K562 (cell line): ENCODE measurements around the gene TOM1. TPM values are rescaled to one million over a fixed set of nuclear protein-coding genes. Genes with fewer than 3 reads are reported as not detected.
A peak's percentile ranks its signal among the peaks of the same experiment; 100 is the strongest.

Source experiments
- EZH2 ChIP-seq: IDR thresholded peaks from 2 replicates; pipeline ENCODE4 v1.6.1; 2012; ENCODE audit warnings: low read depth, mild to moderate bottlenecking, inconsistent platforms, low read length, borderline replicate concordance
- GTF2B ChIP-seq: IDR thresholded peaks from 2 replicates; pipeline ENCODE4 v1.6.1; 2011; ENCODE audit not compliant: insufficient read length; ENCODE audit errors: extremely low read depth
- KDM5B ChIP-seq: fragments of 200-600 bp; sonication (generic); IDR thresholded peaks from 2 replicates; pipeline ENCODE4 v1.6.1; 2012; ENCODE audit warnings: low read depth, mild to moderate bottlenecking, moderate library complexity, low read length, control low read depth, inconsistent platforms; ENCODE audit not compliant: insufficient replicate concordance
- KLF1 ChIP-seq: fragments of 450-650 bp; IDR thresholded peaks from 2 replicates; pipeline ENCODE4 v1.6.1; 2016; ENCODE audit warnings: missing genetic modification characterization, missing compliant biosample characterization
- PATZ1 ChIP-seq: fragments of 250-450 bp; sonication (Bioruptor Pico); IDR thresholded peaks from 2 replicates; pipeline ENCODE4 v1.5.0; 2020; ENCODE audit warnings: mild to moderate bottlenecking, borderline replicate concordance
- RBBP5 ChIP-seq: fragments of 200-600 bp; sonication (generic); IDR thresholded peaks from 2 replicates; pipeline ENCODE4 v1.6.1; 2012; ENCODE audit warnings: borderline replicate concordance, mild to moderate bottlenecking, low read length, control low read depth, inconsistent platforms; ENCODE audit not compliant: insufficient read depth, poor library complexity, severe bottlenecking
- RFX5 ChIP-seq: IDR thresholded peaks from 2 replicates; pipeline ENCODE4 v1.6.1; 2011; ENCODE audit warnings: low read depth, mild to moderate bottlenecking, improper control_type of control experiment, low read length
- SIN3B ChIP-seq: fragments of 450-650 bp; IDR thresholded peaks from 2 replicates; pipeline ENCODE4 v1.6.1; 2017; ENCODE audit warnings: low read depth, mild to moderate bottlenecking, moderate library complexity
- SNIP1 ChIP-seq: fragments of 450-650 bp; IDR thresholded peaks from 2 replicates; pipeline ENCODE4 v1.7.1; 2017; ENCODE audit warnings: low read depth, mild to moderate bottlenecking
- ZBTB33 ChIP-seq: sonication (generic); formaldehyde crosslinking; IDR thresholded peaks from 2 replicates; pipeline ENCODE4 v1.8.1; 2023; ENCODE audit warnings: mild to moderate bottlenecking, missing genetic modification reagents
- ZBTB5 ChIP-seq: fragments of 450-650 bp; IDR thresholded peaks from 2 replicates; pipeline ENCODE4 v1.6.1; 2017; ENCODE audit warnings: antibody characterized with exemption
- ZBTB7A ChIP-seq: IDR thresholded peaks from 2 replicates; pipeline ENCODE4 v1.6.1; 2011; ENCODE audit warnings: low read depth, mild to moderate bottlenecking, low read length, moderate library complexity, borderline replicate concordance; ENCODE audit not compliant: control insufficient read depth
- ZC3H8 ChIP-seq: fragments of 450-650 bp; IDR thresholded peaks from 2 replicates; pipeline ENCODE4 v1.6.1; 2017
- ZNF23 ChIP-seq: fragments of 250-450 bp; sonication (Bioruptor Pico); IDR thresholded peaks from 2 replicates; pipeline ENCODE4 v1.4.0; 2020; ENCODE audit warnings: mild to moderate bottlenecking
- ZNF592 ChIP-seq: fragments of 450-650 bp; IDR thresholded peaks from 2 replicates; pipeline ENCODE4 v1.6.1; 2017; ENCODE audit warnings: antibody characterized with exemption, mild to moderate bottlenecking
- polyA plus RNA-seq, 8 experiments: library from polyadenylated mRNA; depleted of rRNA in 4 of 8; stranded (reverse) in 5 of 8; unstranded in 3 of 8; fragments of >200 nt; fragmentation: Nextera tagmentation in 2 of 8; fragmentation: Illumina TruSeq in 1 of 8; extraction: Ambion mirVana in 2 of 8; extraction: Trizol in 1 of 8; gene quantifications; 2 replicates each; pipeline versions ENCODE4 v1.2.1 to v1.2.3, GENCODE V29; 2011 to 2014; ENCODE audit warnings: inconsistent platforms in 1 of 8, missing spikeins in 1 of 8
- total RNA-seq, 7 experiments: library from RNA; depleted of rRNA in 6 of 7; stranded (reverse); fragments of >200 nt in 6 of 7; fragmentation: Illumina TruSeq in 2 of 7; extraction: Trizol in 2 of 7; gene quantifications; 2 replicates each; pipeline versions ENCODE4 v1.2.1 to v1.2.3, GENCODE V29; 2011 to 2021; ENCODE audit warnings: low replicate concordance in 1 of 7

TOM1 gene
- total and polyA plus RNA-seq, 9 of the 15 experiments (the other 6 are each of a cell fraction or from before 2014, with no cell fraction given) = 0.64 to 20.6 (median 12.0) TPM

- TF ChIP-seq ZBTB33 (CRISPR knock-in tag) (no peak), RFX5 (no peak), ZC3H8 (no peak), SNIP1 (no peak), KDM5B (peak; percentile 45), KLF1 (tag) (no peak), EZH2 (no peak), RBBP5 (no peak), PATZ1 (CRISPR knock-in tag) (no peak), ZBTB7A (peak; percentile 23; the same call in 1 of the 2 replicates), ZBTB5 (no peak), GTF2B (no peak), ZNF592 (peak; percentile 93), ZNF23 (no peak), SIN3B (no peak)
These were observed 77.2 kb downstream of the TOM1 start (continued) for GRCh38 chr22:35376728-35377472.
